Glutamatergic neuron (in vitro differentiated cells): ENCODE measurements around the gene CD93. TPM values are rescaled to one million over a fixed set of nuclear protein-coding genes. Genes with fewer than 3 reads are reported as not detected.

Experiments used
- DNase-seq: peaks from one replicate; pipeline ENCODE4 v3.0.0; 2022
- H3K27ac Mint-ChIP-seq: one replicate; pipeline ENCODE4 v1.8.0; 2020; ENCODE audit warnings: mild to moderate bottlenecking, mixed read lengths, inconsistent platforms; ENCODE audit not compliant: unreplicated experiment
- H3K27me3 Mint-ChIP-seq: one replicate; pipeline ENCODE4 v1.8.0; 2020; ENCODE audit warnings: mild to moderate bottlenecking, moderate library complexity, mixed read lengths, inconsistent platforms; ENCODE audit not compliant: unreplicated experiment
- H3K36me3 Mint-ChIP-seq: one replicate; pipeline ENCODE4 v1.8.0; 2020; ENCODE audit warnings: mild to moderate bottlenecking, mixed read lengths, inconsistent platforms; ENCODE audit not compliant: unreplicated experiment
- H3K4me1 Mint-ChIP-seq: one replicate; pipeline ENCODE4 v1.8.0; 2020; ENCODE audit warnings: mild to moderate bottlenecking, low read depth, mixed read lengths, inconsistent platforms; ENCODE audit not compliant: unreplicated experiment
- H3K4me3 Mint-ChIP-seq: one replicate; pipeline ENCODE4 v1.8.0; 2020; ENCODE audit warnings: mild to moderate bottlenecking, mixed read lengths, inconsistent platforms; ENCODE audit not compliant: unreplicated experiment
- H3K9me3 Mint-ChIP-seq: one replicate; pipeline ENCODE4 v1.8.0; 2020; ENCODE audit warnings: mild to moderate bottlenecking, moderate library complexity, mixed read lengths, inconsistent platforms; ENCODE audit not compliant: unreplicated experiment
- total RNA-seq: library from RNA; stranded (reverse); fragmentation: NEBNext Ultra II Directional; extraction: Animal tissue kit (Norgen Biotek cat#: 25700); gene quantifications from one replicate; pipeline ENCODE4 v1.2.1, GENCODE V29; 2021; ENCODE audit not compliant: unreplicated experiment
- TF ChIP-seq, protein P1 (sequence below): fragments of 200-600 bp; sonication (generic); IDR thresholded peaks from one replicate; pipeline ENCODE4 v1.5.0; 2021; ENCODE audit not compliant: partially characterized antibody, unreplicated experiment

The CD93 gene
- total RNA-seq, 1 donor from 2014 or later, result not detected

DNA sequence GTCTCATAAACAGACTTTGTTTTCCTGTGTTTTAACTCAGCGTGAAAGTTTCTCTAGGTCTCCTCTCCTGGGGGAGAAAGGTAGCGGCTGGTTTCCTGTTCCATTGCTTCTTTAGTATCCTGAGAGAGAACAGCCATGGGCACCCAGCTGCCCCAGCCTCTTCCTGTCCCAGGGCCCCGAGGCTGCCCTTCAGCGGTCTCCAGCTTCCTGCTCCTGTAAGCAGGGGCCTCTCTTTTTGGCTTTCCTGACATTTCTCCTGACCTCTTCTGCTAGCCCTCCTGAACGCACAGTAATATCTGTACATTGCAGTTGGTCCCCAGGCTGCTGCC is 53.4 kb downstream of the CD93 start:
- H3K4me1 Mint-ChIP-seq, result peaks cover 8% of the 10 kb centered on the region
- TF ChIP-seq, protein P1, sequence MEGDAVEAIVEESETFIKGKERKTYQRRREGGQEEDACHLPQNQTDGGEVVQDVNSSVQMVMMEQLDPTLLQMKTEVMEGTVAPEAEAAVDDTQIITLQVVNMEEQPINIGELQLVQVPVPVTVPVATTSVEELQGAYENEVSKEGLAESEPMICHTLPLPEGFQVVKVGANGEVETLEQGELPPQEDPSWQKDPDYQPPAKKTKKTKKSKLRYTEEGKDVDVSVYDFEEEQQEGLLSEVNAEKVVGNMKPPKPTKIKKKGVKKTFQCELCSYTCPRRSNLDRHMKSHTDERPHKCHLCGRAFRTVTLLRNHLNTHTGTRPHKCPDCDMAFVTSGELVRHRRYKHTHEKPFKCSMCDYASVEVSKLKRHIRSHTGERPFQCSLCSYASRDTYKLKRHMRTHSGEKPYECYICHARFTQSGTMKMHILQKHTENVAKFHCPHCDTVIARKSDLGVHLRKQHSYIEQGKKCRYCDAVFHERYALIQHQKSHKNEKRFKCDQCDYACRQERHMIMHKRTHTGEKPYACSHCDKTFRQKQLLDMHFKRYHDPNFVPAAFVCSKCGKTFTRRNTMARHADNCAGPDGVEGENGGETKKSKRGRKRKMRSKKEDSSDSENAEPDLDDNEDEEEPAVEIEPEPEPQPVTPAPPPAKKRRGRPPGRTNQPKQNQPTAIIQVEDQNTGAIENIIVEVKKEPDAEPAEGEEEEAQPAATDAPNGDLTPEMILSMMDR, result no peak
- peaks cover 13% of the 10 kb centered on the region for H3K36me3 Mint-ChIP-seq
- H3K4me3 Mint-ChIP-seq, result no peak overlapping the region
- no peak for DNase-seq
- peaks cover 24% of the 10 kb centered on the region for H3K27me3 Mint-ChIP-seq
- no peak overlapping the region for H3K27ac Mint-ChIP-seq
- H3K9me3 Mint-ChIP-seq, result peaks cover 7% of the 10 kb centered on the region

DNA sequence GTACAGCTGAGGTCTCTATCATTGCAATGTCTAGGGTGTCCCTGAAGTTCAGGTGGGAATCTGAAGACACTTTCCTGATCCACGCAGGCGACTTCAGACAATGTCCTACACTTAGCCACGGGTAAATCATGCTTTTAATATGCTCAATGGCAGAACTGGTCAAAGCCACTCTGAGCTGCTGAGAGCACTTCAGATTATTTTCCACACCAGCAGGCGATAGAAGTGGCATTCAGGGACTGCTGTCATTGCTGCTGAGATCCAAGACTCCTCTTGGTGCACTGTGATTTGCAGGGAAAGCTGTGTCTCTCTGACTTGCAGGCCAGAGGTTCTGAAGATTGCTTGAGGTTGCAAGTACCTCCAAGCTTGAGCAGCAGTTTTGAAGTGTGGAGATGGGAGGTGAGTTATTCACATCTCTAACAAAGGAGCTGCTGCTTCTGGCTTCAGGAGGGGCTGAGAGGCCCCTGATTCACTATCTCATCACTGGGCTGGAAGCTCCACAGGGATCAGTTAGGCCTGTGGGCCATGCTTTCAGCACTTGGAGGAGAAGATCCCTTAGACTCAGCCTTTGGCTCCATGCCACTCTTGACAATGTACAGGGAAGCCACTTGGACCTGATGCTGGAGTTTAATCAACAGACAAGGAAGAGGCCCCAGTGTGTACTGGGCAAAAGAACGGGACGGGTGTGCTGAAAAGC is 53.9 kb downstream of the CD93 start:
- Mint-ChIP-seq H3K4me3 (no peak overlapping the region), H3K27ac (no peak overlapping the region), H3K4me1 (peaks cover 6% of the 10 kb centered on the region), H3K36me3 (peaks cover 12% of the 10 kb centered on the region), H3K27me3 (peaks cover 22% of the 10 kb centered on the region), H3K9me3 (peaks cover 7% of the 10 kb centered on the region)
- TF ChIP-seq, protein P1, result no peak
- DNase-seq, result no peak

DNA sequence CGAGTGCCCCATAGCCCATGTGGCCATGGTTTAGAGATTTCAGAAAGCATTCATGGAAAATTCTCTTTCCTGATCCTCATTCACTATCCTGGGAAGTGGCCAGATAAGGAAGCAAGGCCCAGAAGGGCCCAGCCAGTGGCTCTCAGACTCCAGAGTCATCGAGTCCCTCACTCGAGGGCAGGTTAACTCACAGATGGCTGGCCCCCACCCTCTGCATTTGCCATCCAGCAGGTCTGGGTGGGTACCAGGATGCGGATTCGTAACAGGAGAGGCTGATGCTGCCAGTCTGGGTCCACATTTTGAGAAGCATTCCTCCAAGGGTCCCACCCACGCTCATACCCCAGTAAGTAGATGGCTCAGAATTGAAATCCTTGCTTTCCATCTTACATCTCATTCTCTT is 54.8 kb downstream of the CD93 start:
- H3K4me3 Mint-ChIP-seq, result no peak overlapping the region
- DNase-seq, result no peak
- H3K27ac Mint-ChIP-seq, result no peak overlapping the region
- no peaks in the 10 kb centered on the region for H3K9me3 Mint-ChIP-seq
- peaks cover 15% of the 10 kb centered on the region for H3K27me3 Mint-ChIP-seq
- TF ChIP-seq, protein P1, result no peak
- no peaks in the 10 kb centered on the region for H3K4me1 Mint-ChIP-seq
- peaks cover 5% of the 10 kb centered on the region for H3K36me3 Mint-ChIP-seq

Other genes with a start within 250 kb of the CD93 start
- gene SSTR4, start 51.0 kb downstream of the CD93 start, total RNA-seq, result not detected
- gene THBD, start 36.7 kb downstream of the CD93 start, total RNA-seq, result not detected